C4-2B (cell line): Measurements from ENCODE around the gene TANGO6.

Experiments
- CTCF ChIP-seq: fragments of 450-650 bp; conservative IDR thresholded peaks from 2 replicates; pipeline ENCODE4 v1.5.1; 2017; ENCODE audit warnings: mild to moderate bottlenecking
- ZFX ChIP-seq: fragments of 450-650 bp; IDR thresholded peaks from 2 replicates; pipeline ENCODE4 v1.6.1; 2017

- TF ChIP-seq CTCF = no peak
- TF ChIP-seq ZFX = no peak
Observed at GRCh38 chr16:69031877-69032301, 188.6 kb downstream of the TANGO6 start.
